Activated CD4-positive, alpha-beta memory T cell treated with anti-CD3 and anti-CD28 coated beads for 36 hours (primary cell): Measurements from ENCODE around the gene HOXC12. TPM values are rescaled to one million over a fixed set of nuclear protein-coding genes. Genes with fewer than 3 reads are reported as not detected.
A peak's percentile ranks its signal among the peaks of the same experiment; 100 is the strongest.

Experiments
- CTCF ChIA-PET: fragments of 350-600 bp; sonication (Branson Sonifier 250); formaldehyde crosslinking; loops from one replicate; lab custom pipeline; 2021; ENCODE audit warnings: antibody characterized with exemption, inconsistent platforms; lab: Charles Lee
- POLR2A ChIA-PET: fragments of 350-600 bp; sonication (Branson Sonifier 250); formaldehyde crosslinking; loops from one replicate; lab custom pipeline; 2021; ENCODE audit warnings: antibody characterized with exemption; lab: Charles Lee
- DNase-seq: peaks from one replicate; pipeline ENCODE4 v3.0.0-alpha.2; 2020
- H3K27ac Mint-ChIP-seq: one replicate; pipeline ENCODE4 v1.8.0; 2021; ENCODE audit warnings: mixed read lengths
- H3K27me3 Mint-ChIP-seq: one replicate; pipeline ENCODE4 v1.8.0; 2021; ENCODE audit warnings: mixed read lengths
- H3K36me3 Mint-ChIP-seq: one replicate; pipeline ENCODE4 v1.8.0; 2021; ENCODE audit warnings: mixed read lengths
- H3K4me1 Mint-ChIP-seq: one replicate; pipeline ENCODE4 v1.8.0; 2021; ENCODE audit warnings: low read depth, mixed read lengths
- H3K4me3 Mint-ChIP-seq: one replicate; pipeline ENCODE4 v1.8.0; 2021; ENCODE audit warnings: mild to moderate bottlenecking, mixed read lengths
- H3K9me3 Mint-ChIP-seq: one replicate; pipeline ENCODE4 v1.8.0; 2021; ENCODE audit warnings: mixed read lengths
- intact Hi-C: fragments of 100-400 bp; cut with micrococcal nuclease; formaldehyde crosslinking; loops from one replicate; pipeline ENCODE4 v1.15.1; 2023
- total RNA-seq, 2 experiments: library from RNA; stranded (reverse); gene quantifications; one replicate each; pipeline ENCODE4 v1.2.3, GENCODE V29; 2021

HOXC12 gene, protein sequence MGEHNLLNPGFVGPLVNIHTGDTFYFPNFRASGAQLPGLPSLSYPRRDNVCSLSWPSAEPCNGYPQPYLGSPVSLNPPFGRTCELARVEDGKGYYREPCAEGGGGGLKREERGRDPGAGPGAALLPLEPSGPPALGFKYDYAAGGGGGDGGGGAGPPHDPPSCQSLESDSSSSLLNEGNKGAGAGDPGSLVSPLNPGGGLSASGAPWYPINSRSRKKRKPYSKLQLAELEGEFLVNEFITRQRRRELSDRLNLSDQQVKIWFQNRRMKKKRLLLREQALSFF
- total RNA-seq = not detected

DNA sequence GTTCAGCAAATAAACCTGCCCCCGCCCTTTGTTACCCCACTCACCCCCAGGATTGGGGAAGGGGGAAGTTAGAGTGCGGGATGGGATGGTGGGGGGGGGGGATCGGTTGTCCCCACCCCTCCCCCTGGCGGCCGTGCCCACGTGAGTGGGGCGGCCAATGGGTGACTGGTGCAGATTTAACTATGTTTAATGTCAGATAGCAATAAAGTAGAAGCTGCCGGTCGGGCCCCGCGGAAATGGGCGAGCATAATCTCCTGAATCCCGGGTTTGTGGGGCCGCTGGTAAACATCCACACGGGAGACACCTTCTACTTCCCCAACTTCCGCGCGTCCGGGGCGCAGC is at the start of gene HOXC12:
TSS of gene HOXC12 (plus strand) at position 210 of the 342 bp plus-strand sequence. CDS start at position 237, 27 bp downstream.
- Mint-ChIP-seq H3K27ac (peak within 1 kb of the TSS; percentile 2), H3K36me3 (peaks cover 3% of the 10 kb centered on the region), H3K9me3 (no peaks in the 10 kb centered on the region), H3K27me3 (peaks cover 83% of the 10 kb centered on the region), H3K4me3 (peak within 1 kb of the TSS; percentile 26), H3K4me1 (peaks cover 19% of the 10 kb centered on the region)
- no peak for DNase-seq
- CTCF ChIA-PET = interaction anchor here (1.0 kb wide), 1 partner anchor 12 kb away, joined by 3 read pairs; no protein-coding TSS in a partner anchor
- intact Hi-C loops = loop anchor here (5.0 kb wide), 2 partner anchors 33 to 98 kb away; partner anchors contain the start of genes HOXC10 and HOXC4
- POLR2A ChIA-PET = no interaction called here

DNA sequence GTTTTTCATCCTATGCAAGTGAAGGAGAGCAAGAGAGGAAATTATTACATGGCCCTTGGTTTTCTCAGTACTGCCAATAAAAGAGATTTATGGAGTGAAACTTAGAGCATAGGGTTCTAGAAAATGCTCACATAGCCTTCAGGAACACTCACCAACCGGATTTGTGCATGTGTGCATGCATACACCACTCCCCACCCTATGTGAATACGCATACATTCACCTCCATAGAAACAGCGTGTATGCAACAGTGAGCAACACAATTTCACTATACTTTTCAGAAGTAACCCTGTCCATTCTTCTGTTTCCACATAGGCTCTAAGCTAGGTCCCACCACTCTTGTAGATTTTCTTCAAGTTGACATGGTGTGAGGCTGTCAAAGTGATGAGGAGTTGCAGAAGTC is 47.6 kb upstream of the HOXC12 start:
- Mint-ChIP-seq H3K9me3 (no peaks in the 10 kb centered on the region), H3K27ac (no peak overlapping the region), H3K36me3 (no peaks in the 10 kb centered on the region), H3K27me3 (peaks cover 17% of the 10 kb centered on the region), H3K4me3 (no peak overlapping the region), H3K4me1 (no peaks in the 10 kb centered on the region)
- no peak for DNase-seq
- intact Hi-C loops = no loop called here
- CTCF ChIA-PET = no interaction called here
- POLR2A ChIA-PET = no interaction called here

DNA sequence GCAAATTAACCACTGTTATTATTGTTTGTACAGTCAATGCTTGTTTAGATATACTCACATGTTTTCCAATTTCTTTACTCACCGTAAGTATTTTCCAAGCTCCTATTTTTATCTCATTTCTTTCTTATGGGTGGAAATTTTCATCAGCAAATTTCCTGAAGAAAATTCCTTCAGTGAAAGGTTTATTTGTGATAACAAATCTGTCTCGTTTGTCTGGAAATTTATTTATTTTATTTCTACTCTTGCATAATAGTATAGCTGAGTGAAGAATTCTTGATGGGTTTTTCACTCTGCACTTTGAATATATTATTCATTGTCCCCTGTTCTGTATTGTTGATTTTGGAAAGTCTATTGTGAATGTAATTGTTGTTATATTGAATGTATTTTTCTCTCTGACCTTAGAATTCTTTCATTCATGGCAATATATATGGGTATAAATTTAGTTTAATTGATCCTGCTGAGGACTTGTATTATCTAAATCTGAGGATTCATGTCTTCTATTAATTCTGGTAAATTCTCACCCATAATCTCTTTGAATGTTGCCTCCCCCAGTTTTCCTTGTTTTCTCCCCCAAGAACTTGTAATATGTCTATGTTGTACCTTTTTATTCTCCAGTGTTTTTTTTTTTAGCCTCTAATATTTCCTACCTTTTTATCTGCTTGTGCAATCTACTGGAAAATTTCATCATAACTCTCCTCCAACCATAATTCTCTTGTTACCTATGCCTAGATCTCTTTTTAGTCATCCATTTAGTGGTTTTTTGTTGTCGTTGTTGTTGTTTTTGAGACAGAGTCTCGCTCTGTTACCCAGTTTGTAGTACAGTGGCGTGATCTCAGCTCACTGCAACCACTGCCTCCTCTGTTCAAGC is 37.7 kb upstream of the HOXC12 start:
- Mint-ChIP-seq H3K4me3 (no peak overlapping the region), H3K4me1 (no peaks in the 10 kb centered on the region), H3K36me3 (no peaks in the 10 kb centered on the region), H3K9me3 (no peaks in the 10 kb centered on the region), H3K27ac (no peak overlapping the region), H3K27me3 (peaks cover 36% of the 10 kb centered on the region)
- ChIA-PET POLR2A (no interaction called here), CTCF (no interaction called here)
- DNase-seq = no peak
- intact Hi-C loops = no loop called here

DNA sequence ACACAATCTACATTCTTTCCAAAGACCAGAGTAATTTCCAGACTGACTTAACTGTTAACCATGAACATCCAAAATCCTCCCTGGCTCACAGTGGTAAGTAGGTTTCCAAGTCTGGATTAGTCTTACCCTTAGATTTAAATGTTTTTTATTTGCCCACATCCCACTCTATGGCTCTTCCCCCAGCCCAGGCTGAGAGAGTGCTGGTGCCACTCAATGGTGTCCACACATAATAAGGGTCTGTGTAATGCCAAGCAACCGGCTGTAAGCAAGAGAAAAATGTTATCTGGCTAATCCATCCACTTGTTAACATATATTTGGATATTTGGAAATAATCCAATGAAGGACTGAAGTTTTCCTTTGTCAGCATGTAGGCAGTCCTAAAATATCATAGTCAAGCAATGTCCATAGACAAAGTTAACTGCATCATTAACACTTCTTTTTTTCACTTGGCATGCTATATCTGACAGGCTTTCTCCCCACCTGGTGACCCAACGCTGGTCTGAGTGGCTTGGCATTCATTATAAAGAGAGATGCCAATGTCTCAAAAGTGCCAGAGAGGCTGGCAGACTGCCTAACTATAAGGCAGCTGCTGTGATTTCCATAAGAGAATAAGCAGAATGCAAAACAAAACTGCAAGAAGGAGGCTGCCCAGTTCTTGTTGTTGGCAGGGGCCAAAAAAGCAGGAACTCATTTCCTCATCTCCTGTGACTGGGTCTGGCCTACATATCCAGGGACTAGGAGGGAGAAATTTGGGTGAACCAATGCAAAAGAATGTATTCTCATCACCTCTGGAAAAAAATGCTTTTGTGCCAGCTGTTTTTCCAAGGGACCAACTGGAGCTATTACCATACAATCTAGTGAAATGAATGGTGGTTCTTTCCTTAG is 29.9 kb upstream of the HOXC12 start:
- no peak for DNase-seq

DNA sequence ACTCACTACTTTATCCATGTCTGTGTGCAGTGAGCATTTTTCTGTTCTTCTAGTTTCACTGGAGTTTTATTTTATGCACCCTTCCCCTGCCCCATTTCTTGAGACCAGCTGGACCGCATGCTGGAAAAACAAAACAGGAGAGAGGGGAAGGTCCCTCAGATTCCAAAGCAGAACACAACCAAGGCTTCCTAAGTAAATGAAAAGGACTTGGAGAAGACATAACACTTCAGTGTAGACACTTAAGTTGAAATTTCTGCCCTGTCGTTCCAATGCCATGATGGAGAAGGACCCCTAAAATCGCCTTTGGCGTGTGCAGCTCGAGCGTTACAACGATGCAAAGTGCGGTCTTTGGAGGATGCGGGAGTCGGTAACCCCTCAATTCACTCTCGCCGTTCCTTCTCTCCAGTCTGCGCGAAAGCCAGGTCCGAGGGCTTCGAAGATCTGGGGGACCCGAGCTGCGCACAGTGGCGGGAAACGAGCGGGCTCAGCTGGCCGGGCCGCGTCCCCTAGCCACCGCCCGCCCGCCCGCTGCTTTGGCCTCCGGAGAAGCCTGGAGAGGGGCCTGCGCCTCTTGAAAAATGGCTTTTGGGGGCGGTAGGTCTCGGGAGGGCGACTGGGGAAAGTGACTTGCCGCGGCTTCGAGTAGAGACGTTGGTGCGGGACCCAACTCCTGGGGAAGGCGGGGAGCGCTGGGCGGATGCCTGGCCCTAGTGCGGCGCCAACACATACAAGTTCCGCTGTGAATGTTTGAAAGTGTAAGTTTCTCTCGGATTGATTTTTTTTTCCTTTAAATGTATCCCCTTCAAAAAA is 27.3 kb upstream of the HOXC12 start:
- H3K4me3 Mint-ChIP-seq = no peak overlapping the region
- CTCF ChIA-PET = interaction anchor here (0.6 kb wide), 1 partner anchor 105 kb away, joined by 3 read pairs; the partner anchor contains the start of gene HOXC5
- no peaks in the 10 kb centered on the region for H3K9me3 Mint-ChIP-seq
- peaks cover 81% of the 10 kb centered on the region for H3K27me3 Mint-ChIP-seq
- H3K4me1 Mint-ChIP-seq = peaks cover 2% of the 10 kb centered on the region
- no peaks in the 10 kb centered on the region for H3K36me3 Mint-ChIP-seq
- intact Hi-C loops = no loop called here
- POLR2A ChIA-PET = no interaction called here
- H3K27ac Mint-ChIP-seq = no peak overlapping the region
- no peak for DNase-seq

More for the DNA sequence above, 29.9 kb upstream of the HOXC12 start:
- Mint-ChIP-seq H3K9me3 (no peaks in the 10 kb centered on the region), H3K4me1 (peaks cover 2% of the 10 kb centered on the region), H3K36me3 (no peaks in the 10 kb centered on the region), H3K27ac (no peak overlapping the region), H3K27me3 (peaks cover 75% of the 10 kb centered on the region), H3K4me3 (no peak overlapping the region)
- POLR2A ChIA-PET = no interaction called here
- intact Hi-C loops = no loop called here
- CTCF ChIA-PET = no interaction called here

DNA sequence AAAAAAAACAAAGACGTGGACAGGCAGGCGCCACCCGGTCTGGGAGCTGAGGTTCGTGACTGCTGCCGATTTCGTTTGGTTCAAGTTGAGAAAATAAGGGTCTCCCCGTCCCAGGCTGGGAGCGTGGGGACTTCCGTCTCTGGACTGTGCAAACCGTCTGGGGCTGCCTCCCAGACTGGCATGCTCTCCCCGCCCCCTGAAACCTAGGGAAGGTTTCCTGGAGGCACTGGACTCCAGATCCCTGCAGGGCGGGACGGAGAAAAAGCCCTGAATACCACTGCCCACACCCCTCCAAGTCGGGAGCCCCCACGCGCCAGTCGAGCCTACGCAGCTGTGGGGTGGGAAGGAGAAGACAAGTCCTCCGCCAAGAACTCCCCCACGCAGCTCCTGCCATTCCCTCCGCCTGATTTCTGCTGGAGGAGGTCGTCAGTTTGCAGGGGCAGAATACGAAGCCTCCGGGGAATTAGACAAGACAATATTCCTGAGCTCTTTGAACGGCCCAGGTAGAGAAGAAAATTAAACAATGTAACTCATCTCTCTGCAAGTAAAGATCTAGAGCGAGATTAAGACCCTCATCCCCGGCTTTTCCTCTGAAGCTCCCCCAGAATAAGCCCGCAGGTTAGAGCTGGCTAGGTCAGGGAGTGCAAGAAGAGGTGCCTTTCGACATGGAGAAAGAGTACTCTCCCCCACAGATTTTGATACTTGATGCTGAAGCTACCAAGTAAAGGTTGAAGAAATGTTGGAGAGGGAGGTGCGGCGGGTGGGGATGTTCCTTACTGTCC is 26.5 kb upstream of the HOXC12 start:
- Mint-ChIP-seq H3K27ac (no peak overlapping the region), H3K4me3 (no peak overlapping the region), H3K4me1 (peaks cover 2% of the 10 kb centered on the region), H3K9me3 (no peaks in the 10 kb centered on the region), H3K27me3 (peaks cover 81% of the 10 kb centered on the region), H3K36me3 (no peaks in the 10 kb centered on the region)
- ChIA-PET CTCF (interaction anchor here (0.6 to 0.8 kb wide), 3 partner anchors 44 to 159 kb away, joined by 3 read pairs; partner anchors contain the start of gene HOXC5), POLR2A (no interaction called here)
- intact Hi-C loops = no loop called here
- no peak for DNase-seq

DNA sequence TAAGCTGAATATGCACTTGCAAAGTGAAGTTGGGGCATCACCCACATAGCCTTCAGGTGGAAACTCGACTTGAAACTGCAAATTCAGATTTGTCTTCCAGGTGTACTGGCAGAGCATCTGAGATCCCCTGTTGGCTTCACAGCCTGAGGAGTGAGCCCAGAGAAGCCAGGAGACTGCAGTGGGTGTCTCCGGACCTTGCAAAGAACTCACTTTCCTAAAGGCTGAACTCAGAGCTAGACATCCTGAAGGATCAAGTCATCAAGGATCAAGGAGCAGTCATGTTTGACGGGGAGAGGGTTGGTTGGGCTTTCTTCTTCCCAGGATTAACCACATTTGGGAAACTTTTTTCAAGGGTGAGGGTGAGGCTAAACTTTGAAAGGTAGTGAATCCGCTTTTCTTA is 25.2 kb upstream of the HOXC12 start:
- peaks cover 2% of the 10 kb centered on the region for H3K4me1 Mint-ChIP-seq
- H3K4me3 Mint-ChIP-seq = no peak overlapping the region
- ChIA-PET POLR2A (no interaction called here), CTCF (no interaction called here)
- intact Hi-C loops = no loop called here
- H3K27ac Mint-ChIP-seq = no peak overlapping the region
- peaks cover 85% of the 10 kb centered on the region for H3K27me3 Mint-ChIP-seq
- H3K9me3 Mint-ChIP-seq = no peaks in the 10 kb centered on the region
- DNase-seq = no peak
- no peaks in the 10 kb centered on the region for H3K36me3 Mint-ChIP-seq

DNA sequence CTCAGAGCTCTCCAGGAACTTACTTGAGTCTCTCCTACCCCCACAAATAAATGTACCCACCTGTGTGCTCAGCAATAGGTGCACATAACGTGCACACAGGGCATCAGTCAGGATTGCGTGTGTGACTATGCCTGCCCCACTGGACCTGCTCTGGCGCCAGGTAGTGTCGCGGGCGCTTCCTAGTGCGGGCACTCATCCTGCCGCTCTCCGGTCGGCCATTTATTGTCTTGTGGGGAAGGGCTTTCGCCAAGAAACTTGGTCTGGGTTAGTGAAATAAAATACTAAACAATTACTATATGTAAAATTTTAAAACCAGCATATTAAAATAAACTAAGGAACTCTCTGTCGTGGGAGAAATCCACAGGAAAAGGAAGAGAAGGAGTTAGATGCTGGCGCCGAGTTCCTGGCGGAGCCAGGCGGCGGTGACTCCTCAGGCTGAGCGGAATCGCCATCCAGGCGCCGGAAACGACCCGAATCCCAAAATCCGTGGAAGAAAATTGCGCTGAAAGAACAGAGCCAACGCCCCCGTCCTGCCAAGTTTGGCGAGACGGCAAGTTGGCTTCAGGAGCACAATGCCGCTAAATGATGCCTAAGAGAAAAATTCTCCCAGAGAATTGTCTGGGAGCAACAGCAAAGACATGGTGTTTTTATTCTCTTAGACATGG is 24.0 kb upstream of the HOXC12 start:
- ChIA-PET POLR2A (no interaction called here), CTCF (no interaction called here)

DNA sequence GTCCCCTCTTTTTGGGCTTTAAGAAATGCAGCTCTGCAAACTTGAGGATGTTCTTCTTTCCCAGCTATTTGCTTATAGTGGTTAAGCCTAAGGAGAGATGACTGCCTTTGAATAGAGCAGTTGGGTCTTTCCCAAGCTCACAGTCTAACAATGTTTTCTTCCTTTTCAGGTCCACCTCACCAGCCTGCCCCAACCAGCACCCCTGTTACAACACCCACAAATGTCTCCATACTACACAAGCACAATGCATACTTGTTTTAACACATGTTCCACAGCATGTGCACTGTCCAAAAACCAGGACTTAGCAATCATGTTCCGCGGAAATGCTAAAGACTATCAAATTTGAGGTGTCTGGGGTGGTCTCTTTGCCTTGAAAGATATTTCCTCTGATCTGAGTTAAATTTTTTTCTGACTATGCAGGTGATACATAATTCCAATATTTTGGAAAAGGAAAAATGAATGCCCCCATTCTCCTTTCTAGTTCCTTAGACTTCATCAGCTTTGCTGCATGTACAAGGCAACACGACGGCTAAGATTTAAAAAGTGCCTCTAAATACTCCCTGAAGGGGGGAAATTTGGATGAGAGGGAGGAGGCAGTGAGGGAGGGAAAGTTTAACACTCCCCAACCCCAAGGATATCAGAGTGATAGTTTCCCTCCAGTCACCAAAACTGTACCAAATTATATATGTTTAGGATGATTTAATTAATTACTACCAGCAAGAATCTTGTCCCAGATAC is 22.7 kb upstream of the HOXC12 start:
- CTCF ChIA-PET = no interaction called here
- H3K9me3 Mint-ChIP-seq = no peaks in the 10 kb centered on the region
- DNase-seq = no peak
- H3K27me3 Mint-ChIP-seq = peaks cover 85% of the 10 kb centered on the region
- no peak overlapping the region for H3K4me3 Mint-ChIP-seq
- H3K4me1 Mint-ChIP-seq = peaks cover 10% of the 10 kb centered on the region
- intact Hi-C loops = no loop called here
- POLR2A ChIA-PET = no interaction called here
- no peak overlapping the region for H3K27ac Mint-ChIP-seq
- no peaks in the 10 kb centered on the region for H3K36me3 Mint-ChIP-seq

More for the DNA sequence above, 24.0 kb upstream of the HOXC12 start:
- Mint-ChIP-seq H3K9me3 (no peaks in the 10 kb centered on the region), H3K27me3 (peaks cover 85% of the 10 kb centered on the region), H3K4me1 (peaks cover 9% of the 10 kb centered on the region), H3K27ac (no peak overlapping the region), H3K4me3 (no peak overlapping the region), H3K36me3 (no peaks in the 10 kb centered on the region)
- DNase-seq = no peak
- intact Hi-C loops = no loop called here

DNA sequence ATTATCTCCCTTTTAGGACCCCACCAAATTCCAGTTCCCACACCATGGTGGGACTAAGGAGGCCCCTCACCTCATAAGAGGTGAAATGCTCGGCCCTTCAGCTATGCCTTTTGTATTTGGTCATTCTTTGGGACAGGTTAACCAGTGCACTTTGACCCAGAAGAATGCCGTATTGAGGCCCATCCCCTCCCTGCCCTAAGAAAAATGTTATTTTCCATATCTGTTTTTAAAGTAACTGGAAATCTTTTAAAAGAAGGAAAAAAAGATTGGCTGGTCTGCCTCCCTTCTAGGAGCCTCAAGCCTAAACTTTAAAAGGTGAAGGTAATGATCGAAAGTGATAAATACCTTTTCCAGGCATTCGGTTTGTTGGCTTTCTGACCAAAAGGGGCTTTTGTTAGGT is 21.8 kb upstream of the HOXC12 start:
- intact Hi-C loops = no loop called here
- CTCF ChIA-PET = interaction anchor here (1.7 kb wide), 1 partner anchor 99 kb away, joined by 5 read pairs; no protein-coding TSS in a partner anchor
- POLR2A ChIA-PET = no interaction called here

More for the DNA sequence above, 21.8 kb upstream of the HOXC12 start:
- Mint-ChIP-seq H3K27me3 (peaks cover 85% of the 10 kb centered on the region), H3K4me3 (no peak overlapping the region), H3K27ac (no peak overlapping the region), H3K9me3 (no peaks in the 10 kb centered on the region), H3K4me1 (peaks cover 10% of the 10 kb centered on the region), H3K36me3 (no peaks in the 10 kb centered on the region)
- no peak for DNase-seq
